WTC11 (cell line): ENCODE measurements around the gene KAZALD1. TPM values are rescaled to one million over a fixed set of nuclear protein-coding genes. Genes with fewer than 3 reads are reported as not detected.

Experiments used
- ATAC-seq: fragments of 200-7000 bp; cut with Tn5 transposase; 2 replicates; pipeline ENCODE4 v1.10.0; 2021; ENCODE audit warnings: mild to moderate bottlenecking, moderate library complexity
- CTCF ChIA-PET: fragments of 300-600 bp; sonication (Branson Sonifier 250); formaldehyde crosslinking; loops from one replicate; lab custom pipeline; 2021; ENCODE audit warnings: antibody characterized with exemption; lab: Charles Lee
- POLR2A ChIA-PET: fragments of 350-600 bp; sonication (Branson Sonifier 250); formaldehyde crosslinking; loops from one replicate; lab custom pipeline; 2021; ENCODE audit warnings: antibody characterized with exemption; lab: Charles Lee
- DNase-seq: peaks from one replicate; pipeline ENCODE4 v3.0.0; 2021; ENCODE audit warnings: low spot score
- H3K27ac Mint-ChIP-seq: 2 replicates; pipeline ENCODE4 v1.8.0; 2021; ENCODE audit warnings: mixed read lengths
- H3K27me3 Mint-ChIP-seq: 2 replicates; pipeline ENCODE4 v1.8.0; 2021; ENCODE audit warnings: low read depth, mild to moderate bottlenecking, moderate library complexity, mixed read lengths
- H3K36me3 Mint-ChIP-seq: 2 replicates; pipeline ENCODE4 v1.8.0; 2021; ENCODE audit warnings: mixed read lengths
- H3K4me1 Mint-ChIP-seq: 2 replicates; pipeline ENCODE4 v1.8.0; 2022; ENCODE audit warnings: mixed read lengths
- H3K4me3 Mint-ChIP-seq: 2 replicates; pipeline ENCODE4 v1.8.0; 2021; ENCODE audit warnings: mild to moderate bottlenecking, moderate library complexity, mixed read lengths
- H3K9me3 Mint-ChIP-seq: 2 replicates; pipeline ENCODE4 v1.8.0; 2021; ENCODE audit warnings: mixed read lengths
- ATF1 ChIP-seq: sonication (generic); formaldehyde crosslinking; IDR thresholded peaks from 2 replicates; pipeline ENCODE4 v1.8.1; 2023; ENCODE audit warnings: mild to moderate bottlenecking, moderate library complexity, missing genetic modification reagents
- ATF2 ChIP-seq: sonication (generic); formaldehyde crosslinking; IDR thresholded peaks from 2 replicates; pipeline ENCODE4 v1.8.1; 2022; ENCODE audit warnings: low read depth, missing genetic modification reagents, borderline replicate concordance
- ETV6 ChIP-seq: sonication (generic); formaldehyde crosslinking; IDR thresholded peaks from 2 replicates; pipeline ENCODE4 v1.8.1; 2022; ENCODE audit warnings: mild to moderate bottlenecking, missing genetic modification reagents
- FOXP1 ChIP-seq: sonication (generic); formaldehyde crosslinking; IDR thresholded peaks from 2 replicates; pipeline ENCODE4 v1.8.0; 2022; ENCODE audit warnings: missing genetic modification reagents, mild to moderate bottlenecking, moderate library complexity, borderline replicate concordance
- GABPB1 ChIP-seq: sonication (generic); formaldehyde crosslinking; IDR thresholded peaks from 2 replicates; pipeline ENCODE4 v1.8.1; 2023; ENCODE audit warnings: mild to moderate bottlenecking, missing genetic modification reagents
- GTF2I ChIP-seq: fragments of 250-450 bp; sonication (Bioruptor Pico); conservative IDR thresholded peaks from 2 replicates; pipeline ENCODE4 v1.4.0; 2021; ENCODE audit warnings: mild to moderate bottlenecking
- HMGXB4 ChIP-seq: sonication (generic); formaldehyde crosslinking; IDR thresholded peaks from 2 replicates; pipeline ENCODE4 v1.8.1; 2023; ENCODE audit warnings: mild to moderate bottlenecking, moderate library complexity, missing genetic modification reagents
- JAZF1 ChIP-seq: fragments of 250-450 bp; sonication (Bioruptor Pico); IDR thresholded peaks from 2 replicates; pipeline ENCODE4 v1.9.0; 2021; ENCODE audit warnings: moderate library complexity, mild to moderate bottlenecking, inconsistent platforms
- NFE2L1 ChIP-seq: sonication (generic); formaldehyde crosslinking; IDR thresholded peaks from 2 replicates; pipeline ENCODE4 v1.8.1; 2023; ENCODE audit warnings: missing genetic modification reagents
- NR1H2 ChIP-seq: sonication (generic); formaldehyde crosslinking; IDR thresholded peaks from 2 replicates; pipeline ENCODE4 v1.9.0; 2021; ENCODE audit warnings: mild to moderate bottlenecking, moderate library complexity, missing genetic modification reagents
- NR2C2 ChIP-seq: sonication (generic); formaldehyde crosslinking; IDR thresholded peaks from 2 replicates; pipeline ENCODE4 v1.8.0; 2022; ENCODE audit warnings: mild to moderate bottlenecking, missing genetic modification reagents
- NR3C1 ChIP-seq: sonication (generic); formaldehyde crosslinking; conservative IDR thresholded peaks from 2 replicates; pipeline ENCODE4 v1.8.1; 2023; ENCODE audit warnings: low read depth, mild to moderate bottlenecking, missing genetic modification reagents
- SMAD4 ChIP-seq: sonication (generic); formaldehyde crosslinking; IDR thresholded peaks from 2 replicates; pipeline ENCODE4 v1.8.0; 2022; ENCODE audit warnings: mild to moderate bottlenecking, missing genetic modification reagents
- SP1 ChIP-seq: sonication (generic); formaldehyde crosslinking; conservative IDR thresholded peaks from 2 replicates; pipeline ENCODE4 v1.8.1; 2022; ENCODE audit warnings: missing genetic modification reagents
- TCF7 ChIP-seq: sonication (generic); formaldehyde crosslinking; IDR thresholded peaks from 2 replicates; pipeline ENCODE4 v1.8.0; 2022; ENCODE audit warnings: mild to moderate bottlenecking, low read depth, missing genetic modification reagents, moderate library complexity
- TEAD4 ChIP-seq: sonication (generic); formaldehyde crosslinking; IDR thresholded peaks from 2 replicates; pipeline ENCODE4 v1.8.0; 2022; ENCODE audit warnings: mild to moderate bottlenecking, missing genetic modification reagents
- ZMAT4 ChIP-seq: fragments of 250-450 bp; sonication (Bioruptor Pico); IDR thresholded peaks from 2 replicates; pipeline ENCODE4 v1.9.0; 2021; ENCODE audit warnings: mild to moderate bottlenecking
- ZNF219 ChIP-seq: sonication (generic); formaldehyde crosslinking; IDR thresholded peaks from 2 replicates; pipeline ENCODE4 v1.8.0; 2023; ENCODE audit warnings: missing genetic modification reagents, mild to moderate bottlenecking, borderline replicate concordance
- total RNA-seq: library from RNA; stranded (reverse); gene quantifications from 3 replicates; pipeline ENCODE4 v1.2.3, GENCODE V29; 2021
- TF ChIP-seq, protein P1 (sequence below): sonication (generic); formaldehyde crosslinking; IDR thresholded peaks from 2 replicates; pipeline ENCODE4 v1.8.0; 2023; ENCODE audit warnings: missing genetic modification reagents, mild to moderate bottlenecking, borderline replicate concordance
- TF ChIP-seq, protein P2 (sequence below): sonication (generic); formaldehyde crosslinking; IDR thresholded peaks from 2 replicates; pipeline ENCODE4 v1.8.1; 2022; ENCODE audit warnings: mild to moderate bottlenecking, moderate library complexity, missing genetic modification reagents
- TF ChIP-seq, protein P3 (sequence below): sonication (generic); formaldehyde crosslinking; IDR thresholded peaks from 2 replicates; pipeline ENCODE4 v1.8.0; 2022; ENCODE audit warnings: missing genetic modification reagents

The KAZALD1 gene
- total RNA-seq, 1 experiment from 2014 or later = 19.2 TPM

GRCh38 chr10:101042118-101042517 is 19.7 kb upstream of the KAZALD1 start:
- H3K36me3 Mint-ChIP-seq = no peaks in the 10 kb centered on the region
- ATAC-seq (no peak), DNase-seq (no peak)
- H3K27me3 Mint-ChIP-seq = peaks cover 59% of the 10 kb centered on the region
- H3K4me3 Mint-ChIP-seq = peak overlapping the region; percentile 94
- no peaks in the 10 kb centered on the region for H3K9me3 Mint-ChIP-seq
- H3K27ac Mint-ChIP-seq = peak overlapping the region; percentile 92
- CTCF ChIA-PET = interaction anchor here (0.7 to 9.7 kb wide), 32 partner anchors 8 to 560 kb away, joined by 3 to 143 read pairs (median 9); partner anchors contain the start of genes KAZALD1, LZTS2, PDZD7 and SEMA4G
- TF ChIP-seq GABPB1 (CRISPR knock-in tag) = no peak
- no peak for TF ChIP-seq HMGXB4 (CRISPR knock-in tag)
- TF ChIP-seq NR1H2 (CRISPR knock-in tag) = no peak
- POLR2A ChIA-PET = interaction anchor here (0.9 to 1.9 kb wide), 6 partner anchors 11 to 100 kb away, joined by 3 to 10 read pairs (median 5); partner anchors contain the start of genes KAZALD1, PDZD7 and SFXN3
- peaks cover 28% of the 10 kb centered on the region for H3K4me1 Mint-ChIP-seq

- ChIA-PET CTCF (interaction anchor here (0.5 to 9.7 kb wide), 35 partner anchors 7 to 1674 kb away, joined by 3 to 143 read pairs (median 5); partner anchors contain the start of genes HIF1AN, KAZALD1, PDZD7 and SFXN3), POLR2A (interaction anchor here (0.7 to 1.9 kb wide), 12 partner anchors 11 to 190 kb away, joined by 3 to 10 read pairs (median 4); partner anchors contain the start of genes KAZALD1, PDZD7 and SFXN3)
- Mint-ChIP-seq H3K27ac (peak overlapping the region; percentile 92), H3K36me3 (no peaks in the 10 kb centered on the region), H3K4me1 (peaks cover 33% of the 10 kb centered on the region), H3K4me3 (peak overlapping the region; percentile 94), H3K9me3 (no peaks in the 10 kb centered on the region), H3K27me3 (peaks cover 59% of the 10 kb centered on the region)
- ATAC-seq (peak; percentile 86), DNase-seq (peak; percentile 99)
- TF ChIP-seq ETV6 (CRISPR knock-in tag) (0 out of 2 replicates have a peak, but pooled peaks have one; percentile 30), NFE2L1 (CRISPR knock-in tag) (no peak), FOXP1 (CRISPR knock-in tag) (no peak), SP1 (CRISPR knock-in tag) (peak; percentile 65), ATF2 (CRISPR knock-in tag) (no peak), ATF1 (CRISPR knock-in tag) (no peak), JAZF1 (CRISPR knock-in tag) (no peak), NR3C1 (CRISPR knock-in tag) (no peak), GTF2I (CRISPR knock-in tag) (no peak), NR2C2 (CRISPR knock-in tag) (no peak), SMAD4 (CRISPR knock-in tag) (no peak), ZNF219 (no peak), ZMAT4 (CRISPR knock-in tag) (no peak), TCF7 (CRISPR knock-in tag) (no peak), TEAD4 (CRISPR knock-in tag) (no peak)
- TF ChIP-seq, protein P1, sequence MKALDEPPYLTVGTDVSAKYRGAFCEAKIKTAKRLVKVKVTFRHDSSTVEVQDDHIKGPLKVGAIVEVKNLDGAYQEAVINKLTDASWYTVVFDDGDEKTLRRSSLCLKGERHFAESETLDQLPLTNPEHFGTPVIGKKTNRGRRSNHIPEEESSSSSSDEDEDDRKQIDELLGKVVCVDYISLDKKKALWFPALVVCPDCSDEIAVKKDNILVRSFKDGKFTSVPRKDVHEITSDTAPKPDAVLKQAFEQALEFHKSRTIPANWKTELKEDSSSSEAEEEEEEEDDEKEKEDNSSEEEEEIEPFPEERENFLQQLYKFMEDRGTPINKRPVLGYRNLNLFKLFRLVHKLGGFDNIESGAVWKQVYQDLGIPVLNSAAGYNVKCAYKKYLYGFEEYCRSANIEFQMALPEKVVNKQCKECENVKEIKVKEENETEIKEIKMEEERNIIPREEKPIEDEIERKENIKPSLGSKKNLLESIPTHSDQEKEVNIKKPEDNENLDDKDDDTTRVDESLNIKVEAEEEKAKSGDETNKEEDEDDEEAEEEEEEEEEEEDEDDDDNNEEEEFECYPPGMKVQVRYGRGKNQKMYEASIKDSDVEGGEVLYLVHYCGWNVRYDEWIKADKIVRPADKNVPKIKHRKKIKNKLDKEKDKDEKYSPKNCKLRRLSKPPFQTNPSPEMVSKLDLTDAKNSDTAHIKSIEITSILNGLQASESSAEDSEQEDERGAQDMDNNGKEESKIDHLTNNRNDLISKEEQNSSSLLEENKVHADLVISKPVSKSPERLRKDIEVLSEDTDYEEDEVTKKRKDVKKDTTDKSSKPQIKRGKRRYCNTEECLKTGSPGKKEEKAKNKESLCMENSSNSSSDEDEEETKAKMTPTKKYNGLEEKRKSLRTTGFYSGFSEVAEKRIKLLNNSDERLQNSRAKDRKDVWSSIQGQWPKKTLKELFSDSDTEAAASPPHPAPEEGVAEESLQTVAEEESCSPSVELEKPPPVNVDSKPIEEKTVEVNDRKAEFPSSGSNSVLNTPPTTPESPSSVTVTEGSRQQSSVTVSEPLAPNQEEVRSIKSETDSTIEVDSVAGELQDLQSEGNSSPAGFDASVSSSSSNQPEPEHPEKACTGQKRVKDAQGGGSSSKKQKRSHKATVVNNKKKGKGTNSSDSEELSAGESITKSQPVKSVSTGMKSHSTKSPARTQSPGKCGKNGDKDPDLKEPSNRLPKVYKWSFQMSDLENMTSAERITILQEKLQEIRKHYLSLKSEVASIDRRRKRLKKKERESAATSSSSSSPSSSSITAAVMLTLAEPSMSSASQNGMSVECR = no peak
- TF ChIP-seq, protein P2, sequence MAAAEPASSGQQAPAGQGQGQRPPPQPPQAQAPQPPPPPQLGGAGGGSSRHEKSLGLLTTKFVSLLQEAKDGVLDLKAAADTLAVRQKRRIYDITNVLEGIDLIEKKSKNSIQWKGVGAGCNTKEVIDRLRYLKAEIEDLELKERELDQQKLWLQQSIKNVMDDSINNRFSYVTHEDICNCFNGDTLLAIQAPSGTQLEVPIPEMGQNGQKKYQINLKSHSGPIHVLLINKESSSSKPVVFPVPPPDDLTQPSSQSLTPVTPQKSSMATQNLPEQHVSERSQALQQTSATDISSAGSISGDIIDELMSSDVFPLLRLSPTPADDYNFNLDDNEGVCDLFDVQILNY (CRISPR knock-in tag) = no peak
- TF ChIP-seq, protein P3, sequence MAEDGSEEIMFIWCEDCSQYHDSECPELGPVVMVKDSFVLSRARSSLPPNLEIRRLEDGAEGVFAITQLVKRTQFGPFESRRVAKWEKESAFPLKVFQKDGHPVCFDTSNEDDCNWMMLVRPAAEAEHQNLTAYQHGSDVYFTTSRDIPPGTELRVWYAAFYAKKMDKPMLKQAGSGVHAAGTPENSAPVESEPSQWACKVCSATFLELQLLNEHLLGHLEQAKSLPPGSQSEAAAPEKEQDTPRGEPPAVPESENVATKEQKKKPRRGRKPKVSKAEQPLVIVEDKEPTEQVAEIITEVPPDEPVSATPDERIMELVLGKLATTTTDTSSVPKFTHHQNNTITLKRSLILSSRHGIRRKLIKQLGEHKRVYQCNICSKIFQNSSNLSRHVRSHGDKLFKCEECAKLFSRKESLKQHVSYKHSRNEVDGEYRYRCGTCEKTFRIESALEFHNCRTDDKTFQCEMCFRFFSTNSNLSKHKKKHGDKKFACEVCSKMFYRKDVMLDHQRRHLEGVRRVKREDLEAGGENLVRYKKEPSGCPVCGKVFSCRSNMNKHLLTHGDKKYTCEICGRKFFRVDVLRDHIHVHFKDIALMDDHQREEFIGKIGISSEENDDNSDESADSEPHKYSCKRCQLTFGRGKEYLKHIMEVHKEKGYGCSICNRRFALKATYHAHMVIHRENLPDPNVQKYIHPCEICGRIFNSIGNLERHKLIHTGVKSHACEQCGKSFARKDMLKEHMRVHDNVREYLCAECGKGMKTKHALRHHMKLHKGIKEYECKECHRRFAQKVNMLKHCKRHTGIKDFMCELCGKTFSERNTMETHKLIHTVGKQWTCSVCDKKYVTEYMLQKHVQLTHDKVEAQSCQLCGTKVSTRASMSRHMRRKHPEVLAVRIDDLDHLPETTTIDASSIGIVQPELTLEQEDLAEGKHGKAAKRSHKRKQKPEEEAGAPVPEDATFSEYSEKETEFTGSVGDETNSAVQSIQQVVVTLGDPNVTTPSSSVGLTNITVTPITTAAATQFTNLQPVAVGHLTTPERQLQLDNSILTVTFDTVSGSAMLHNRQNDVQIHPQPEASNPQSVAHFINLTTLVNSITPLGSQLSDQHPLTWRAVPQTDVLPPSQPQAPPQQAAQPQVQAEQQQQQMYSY (CRISPR knock-in tag) = peak; percentile 91
Observed at GRCh38 chr10:101042667-101043362, 19.0 kb upstream of the KAZALD1 start.
